GM18519 (cell line): ENCODE measurements around the gene MCUB.
A peak's percentile ranks its signal among the peaks of the same experiment; 100 is the strongest.
"Not testable (repeated sequence)": the region's sequence is repeated elsewhere in the genome, so short reads cannot be mapped to it uniquely, and the experiment has no call there.

Experiments used
- ATAC-seq: cut with Tn5 transposase; IDR thresholded peaks from one replicate; pipeline ENCODE4 v1.9.1; 2021; ENCODE audit warnings: mild to moderate bottlenecking, moderate library complexity; ENCODE audit not compliant: unreplicated experiment, low FRiP score

MCUB gene

GRCh38 chr4:109675181-109675580 lies 115.1 kb downstream of the MCUB start:
- ATAC-seq: no peak

GRCh38 chr4:109675843-109676242 lies 115.8 kb downstream of the MCUB start:
- ATAC-seq: no peak

GRCh38 chr4:109676886-109677285 lies 116.8 kb downstream of the MCUB start:
- ATAC-seq: no peak

- ATAC-seq: not testable (repeated sequence)
Measured at GRCh38 chr4:109678472-109678871, 118.4 kb downstream of the MCUB start.

- ATAC-seq: not testable (repeated sequence)
Measured at GRCh38 chr4:109678925-109679324, 118.9 kb downstream of the MCUB start.

GRCh38 chr4:109682875-109683274 lies 122.8 kb downstream of the MCUB start:
- ATAC-seq: no peak

GRCh38 chr4:109683621-109684253 lies 123.7 kb downstream of the MCUB start:
- no peak for ATAC-seq

GRCh38 chr4:109684727-109685126 lies 124.7 kb downstream of the MCUB start:
- no peak for ATAC-seq

GRCh38 chr4:109690690-109691410 lies 130.8 kb downstream of the MCUB start:
- ATAC-seq: no peak

- no peak for ATAC-seq
Measured at GRCh38 chr4:109691411-109691920, 131.4 kb downstream of the MCUB start.

GRCh38 chr4:109698656-109699055 lies 138.6 kb downstream of the MCUB start:
- no peak for ATAC-seq

GRCh38 chr4:109699553-109700225 lies 139.6 kb downstream of the MCUB start:
- no peak for ATAC-seq

GRCh38 chr4:109701566-109702410 lies 141.7 kb downstream of the MCUB start:
- no peak for ATAC-seq

- peak; percentile 66 for ATAC-seq
Measured at GRCh38 chr4:109702950-109703663, 143.1 kb downstream of the MCUB start, which contains the start of gene CASP6. CASP6 (minus strand) TSS chr4:109703445; CDS start chr4:109703395, 50 bp downstream.

GRCh38 chr4:109703664-109704361 lies 143.8 kb downstream of the MCUB start:
- ATAC-seq: no peak

- no peak for ATAC-seq
Measured at GRCh38 chr4:109708435-109708834, 148.4 kb downstream of the MCUB start.

- peak; percentile 95 for ATAC-seq
Measured at GRCh38 chr4:109708990-109709389, 148.9 kb downstream of the MCUB start.

GRCh38 chr4:109713500-109713899 lies 153.5 kb downstream of the MCUB start:
- ATAC-seq: no peak

- ATAC-seq: no peak
Measured at GRCh38 chr4:109718759-109719158, 158.7 kb downstream of the MCUB start.
